Activated T-helper 1 cell treated with anti-CD3 and anti-CD28 coated beads, Interleukin-12 subunit alpha, Interleukin-12 subunit beta, Interleukin-2, Interleukin-4 antibody, amounts not matched to agents 30 ng/mL and 10 ng/mL and 1 ng/mL, durations not matched to agents 14 hours and 24 hours and 36 hours (primary cell): ENCODE results near the gene C17orf75. TPM values are rescaled to one million over a fixed set of nuclear protein-coding genes. Genes with fewer than 3 reads are reported as not detected.

ENCODE experiments used
- total RNA-seq: library from RNA; stranded (reverse); gene quantifications from 2 replicates; pipeline ENCODE4 v1.2.3, GENCODE V29; 2022

The C17orf75 gene
- total RNA-seq, 1 donor from 2014 or later: 37.6 TPM

Other genes starting within 250 kb of the C17orf75 start
- 25.9 and 27.2 TPM in 2 replicates for gene RHOT1, start 199.7 kb downstream of the C17orf75 start, total RNA-seq
- 0.10 and 0.26 TPM in 2 replicates for gene RHBDL3, start 76.3 kb downstream of the C17orf75 start, total RNA-seq
- gene ZNF207, start 8.0 kb upstream of the C17orf75 start, total RNA-seq: 268 and 275 TPM in 2 replicates
- 190 and 198 TPM in 2 replicates for gene PSMD11, start 102.3 kb upstream of the C17orf75 start, total RNA-seq
- gene CDK5R1, start 144.8 kb upstream of the C17orf75 start, total RNA-seq: 6.1 and 7.1 TPM in 2 replicates